Measurements from ENCODE around the gene MPPE1.

DNA sequence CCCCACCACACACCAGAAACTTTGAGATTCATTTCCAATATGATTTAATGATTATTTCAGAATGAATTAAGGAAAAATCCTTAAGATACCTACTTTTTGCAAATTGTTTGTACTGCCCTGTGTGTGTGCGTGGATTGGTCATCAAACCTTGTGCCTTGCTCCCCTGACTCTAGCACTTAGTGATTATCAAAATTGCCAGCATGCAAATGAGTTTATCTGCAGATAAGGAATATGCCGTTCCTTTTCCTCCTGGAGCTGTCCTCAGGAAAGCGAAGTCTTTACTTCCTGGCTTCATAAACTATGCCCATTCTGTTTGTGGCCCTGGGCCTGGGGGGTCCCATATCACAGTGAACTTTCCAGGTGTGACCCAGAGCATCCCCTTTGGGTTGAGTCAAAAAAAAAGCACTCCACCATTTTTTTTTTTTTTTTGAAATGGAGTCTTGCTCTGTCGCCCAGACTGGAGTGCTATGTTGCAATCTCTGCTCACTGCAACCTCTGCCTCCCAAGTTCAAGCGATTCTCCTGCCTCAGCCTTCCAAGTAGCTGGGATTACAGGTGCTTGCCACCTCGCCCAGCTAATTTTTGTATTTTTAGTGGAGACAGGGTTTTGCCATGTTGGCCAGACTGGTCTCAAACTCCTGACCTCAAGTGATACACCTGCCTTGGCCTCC lies 45.5 kb downstream of the MPPE1 start:
- no peak for TF ChIP-seq RAD21 (CRISPR knock-in tag; conservative IDR thresholded peaks at IDR 0.05 in 1 of 2, IDR thresholded peaks at IDR 0.05 in 1 of 2)
- no peak for TF ChIP-seq EZH2 (IDR thresholded peaks at IDR 0.05; ENCODE audit: borderline replicate concordance, low read depth, low read length)
- TF ChIP-seq, protein P1, sequence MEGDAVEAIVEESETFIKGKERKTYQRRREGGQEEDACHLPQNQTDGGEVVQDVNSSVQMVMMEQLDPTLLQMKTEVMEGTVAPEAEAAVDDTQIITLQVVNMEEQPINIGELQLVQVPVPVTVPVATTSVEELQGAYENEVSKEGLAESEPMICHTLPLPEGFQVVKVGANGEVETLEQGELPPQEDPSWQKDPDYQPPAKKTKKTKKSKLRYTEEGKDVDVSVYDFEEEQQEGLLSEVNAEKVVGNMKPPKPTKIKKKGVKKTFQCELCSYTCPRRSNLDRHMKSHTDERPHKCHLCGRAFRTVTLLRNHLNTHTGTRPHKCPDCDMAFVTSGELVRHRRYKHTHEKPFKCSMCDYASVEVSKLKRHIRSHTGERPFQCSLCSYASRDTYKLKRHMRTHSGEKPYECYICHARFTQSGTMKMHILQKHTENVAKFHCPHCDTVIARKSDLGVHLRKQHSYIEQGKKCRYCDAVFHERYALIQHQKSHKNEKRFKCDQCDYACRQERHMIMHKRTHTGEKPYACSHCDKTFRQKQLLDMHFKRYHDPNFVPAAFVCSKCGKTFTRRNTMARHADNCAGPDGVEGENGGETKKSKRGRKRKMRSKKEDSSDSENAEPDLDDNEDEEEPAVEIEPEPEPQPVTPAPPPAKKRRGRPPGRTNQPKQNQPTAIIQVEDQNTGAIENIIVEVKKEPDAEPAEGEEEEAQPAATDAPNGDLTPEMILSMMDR (IDR thresholded peaks at IDR 0.05 in 2 of 3, conservative IDR thresholded peaks at IDR 0.05 in 1 of 3; ENCODE audit: insufficient read depth in 2 of 3, low read depth in 1 of 3, low read length in 3 of 3) = no peak
- no peak for TF ChIP-seq IRF9 (tag; IDR thresholded peaks at IDR 0.05)
- TF ChIP-seq FOXK2 (conservative IDR thresholded peaks at IDR 0.05 in 1 of 2, IDR thresholded peaks at IDR 0.05 in 1 of 2; ENCODE audit: low read depth in 2 of 2) = no peak
- TF ChIP-seq MYC (IDR thresholded peaks at IDR 0.05; ENCODE audit: low read depth, low read length) = no peak
- TF ChIP-seq MYC (CRISPR knock-in tag; IDR thresholded peaks at IDR 0.05; ENCODE audit: borderline replicate concordance, low read depth) = no peak
- TF ChIP-seq MTA1 (IDR thresholded peaks at IDR 0.05; ENCODE audit: borderline replicate concordance) = no peak
- no peak for TF ChIP-seq PHF21A (IDR thresholded peaks at IDR 0.05; ENCODE audit: borderline replicate concordance, low read depth)
